Erythroblast (primary cell): ENCODE measurements around the gene PSMD6.

Experiments
- GATA1 ChIP-seq: IDR thresholded peaks from 2 replicates; pipeline ENCODE4 v1.6.1; 2011; ENCODE audit warnings: low read depth, mild to moderate bottlenecking, control low read depth, low read length, moderate library complexity
- POLR2A ChIP-seq: IDR thresholded peaks from 2 replicates; pipeline ENCODE4 v1.6.1; 2011; ENCODE audit warnings: mild to moderate bottlenecking, low read length

GRCh38 chr3:64002233-64002632 lies 21.1 kb downstream of the PSMD6 start:
- TF ChIP-seq POLR2A (no peak), GATA1 (no peak)
